Right forelimb (tissue), 1 donor: ENCODE measurements around the gene ARPC5.
"Not testable (repeated sequence)": the region's sequence is repeated elsewhere in the genome, so short reads cannot be mapped to it uniquely, and the experiment has no call there.

Experiments
- DNase-seq: peaks from one replicate; pipeline ENCODE4 v3.0.0-alpha.2; 2018

ARPC5 gene

GRCh38 chr1:183635606-183636333 lies at the start of gene ARPC5:
Gene ARPC5, minus strand, starts transcription at chr1:183635783. Its CDS starts 124 bp downstream, at chr1:183635659.
- DNase-seq: peak; percentile 98

GRCh38 chr1:183685112-183685713 lies 49.6 kb upstream of the ARPC5 start:
- DNase-seq: no peak

- not testable (repeated sequence) for DNase-seq
Observed at GRCh38 chr1:183679363-183679762, 43.8 kb upstream of the ARPC5 start.

DNA sequence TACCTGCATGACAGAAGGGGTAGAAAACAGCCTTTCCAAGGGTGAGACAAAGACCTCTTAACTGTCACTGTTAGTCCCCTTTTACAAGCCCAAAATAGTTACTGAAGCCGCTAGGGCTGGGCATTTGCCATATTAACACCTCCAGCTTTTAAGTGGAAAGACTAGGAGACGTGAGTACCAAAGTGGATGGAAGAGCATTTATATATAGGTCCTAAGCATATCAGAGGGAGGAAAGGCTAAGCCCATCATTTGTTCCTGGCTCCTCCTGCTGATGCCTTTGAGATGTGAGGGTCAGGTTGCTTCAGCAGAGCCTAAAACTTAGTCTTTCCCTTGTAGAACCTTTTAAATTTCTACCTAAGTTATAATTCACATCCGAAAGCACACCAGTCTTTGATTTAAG lies 43.2 kb upstream of the ARPC5 start:
- no peak for DNase-seq

DNA sequence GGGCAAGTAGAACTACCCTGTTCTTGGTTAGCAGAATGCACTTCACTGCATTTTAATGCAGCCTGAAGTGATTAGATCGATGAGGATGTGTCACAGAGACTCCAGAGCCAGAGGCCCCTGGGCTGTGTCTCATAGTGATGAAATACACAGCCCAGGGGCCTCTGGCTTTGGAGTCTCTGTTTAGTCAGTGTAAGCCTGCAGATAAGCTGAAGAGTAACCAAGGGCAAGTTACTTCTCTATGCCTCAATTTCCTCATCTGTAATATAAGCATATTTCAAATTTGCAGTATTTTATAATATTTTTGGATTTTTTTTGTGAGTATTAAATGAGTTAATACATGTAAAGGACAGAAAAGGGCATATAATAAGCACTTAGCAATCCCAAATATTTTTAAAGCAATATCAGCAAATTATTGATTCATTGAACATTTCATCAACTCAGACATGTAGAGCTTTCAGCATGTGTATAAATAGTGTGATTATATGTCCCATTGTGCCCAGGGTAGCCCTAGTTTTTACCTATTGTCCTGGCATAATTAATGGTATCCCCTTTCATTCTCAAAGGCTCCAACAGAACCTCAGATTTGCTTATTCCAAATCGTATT lies 41.1 kb upstream of the ARPC5 start:
- no peak for DNase-seq

GRCh38 chr1:183675883-183676585 lies 40.5 kb upstream of the ARPC5 start:
- DNase-seq: no peak

DNA sequence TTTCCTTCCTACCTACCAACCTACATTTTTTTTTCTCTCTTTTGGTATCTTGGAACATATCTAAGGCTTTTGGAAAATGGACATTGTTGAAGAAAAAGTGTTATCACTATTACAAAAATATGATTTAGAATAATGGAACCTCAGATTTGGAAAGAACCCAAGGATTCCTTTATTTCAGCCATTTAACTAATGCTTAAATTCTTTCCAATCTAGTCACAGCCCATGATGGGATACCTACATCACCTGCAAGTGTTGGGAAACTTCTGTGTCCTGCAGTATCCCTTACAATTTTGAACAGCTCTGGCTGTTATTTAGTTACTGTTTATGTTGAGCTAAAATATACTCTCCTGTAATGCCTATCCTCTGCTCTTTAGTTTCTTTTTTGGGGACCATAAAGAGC lies 39.8 kb upstream of the ARPC5 start:
- no peak for DNase-seq

DNA sequence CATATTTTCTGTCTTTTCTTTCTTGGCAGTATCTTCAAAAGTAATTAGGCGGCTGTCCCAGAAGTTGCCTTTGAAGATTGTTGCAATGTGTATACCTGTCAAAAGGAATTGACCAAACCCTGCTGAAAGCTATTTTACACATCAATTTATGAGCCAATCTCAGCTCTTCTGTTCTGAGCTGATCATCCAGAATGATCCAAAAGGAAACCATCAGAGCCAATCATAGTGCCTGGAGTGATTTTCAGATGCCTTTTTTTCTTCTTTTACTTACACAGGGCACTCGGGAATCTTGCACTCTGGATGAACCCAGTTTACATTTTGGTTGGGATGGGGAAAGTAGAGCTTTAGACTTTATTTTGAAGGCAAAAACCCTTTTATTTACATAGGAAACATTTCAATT lies 39.3 kb upstream of the ARPC5 start:
- no peak for DNase-seq

DNA sequence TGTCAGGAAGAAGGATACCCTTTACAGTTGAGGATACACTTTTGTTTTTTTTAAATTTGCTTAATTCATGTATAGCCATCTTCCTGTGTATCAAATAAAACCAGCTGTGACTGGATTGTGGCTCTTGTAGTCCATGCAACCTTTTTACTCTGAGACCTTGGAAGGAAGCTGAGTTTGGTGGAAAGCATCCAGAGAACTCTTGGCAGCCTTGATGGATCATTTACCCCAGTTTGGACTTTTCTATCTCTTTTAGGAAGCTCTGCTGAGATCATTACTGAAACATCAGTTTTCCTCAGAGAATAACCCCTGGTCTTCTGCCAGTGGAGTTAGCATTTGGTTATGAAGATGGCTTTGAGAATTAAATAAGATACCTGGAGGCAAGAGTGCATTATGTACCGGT lies 38.8 kb upstream of the ARPC5 start:
- peak; percentile 81 for DNase-seq

DNA sequence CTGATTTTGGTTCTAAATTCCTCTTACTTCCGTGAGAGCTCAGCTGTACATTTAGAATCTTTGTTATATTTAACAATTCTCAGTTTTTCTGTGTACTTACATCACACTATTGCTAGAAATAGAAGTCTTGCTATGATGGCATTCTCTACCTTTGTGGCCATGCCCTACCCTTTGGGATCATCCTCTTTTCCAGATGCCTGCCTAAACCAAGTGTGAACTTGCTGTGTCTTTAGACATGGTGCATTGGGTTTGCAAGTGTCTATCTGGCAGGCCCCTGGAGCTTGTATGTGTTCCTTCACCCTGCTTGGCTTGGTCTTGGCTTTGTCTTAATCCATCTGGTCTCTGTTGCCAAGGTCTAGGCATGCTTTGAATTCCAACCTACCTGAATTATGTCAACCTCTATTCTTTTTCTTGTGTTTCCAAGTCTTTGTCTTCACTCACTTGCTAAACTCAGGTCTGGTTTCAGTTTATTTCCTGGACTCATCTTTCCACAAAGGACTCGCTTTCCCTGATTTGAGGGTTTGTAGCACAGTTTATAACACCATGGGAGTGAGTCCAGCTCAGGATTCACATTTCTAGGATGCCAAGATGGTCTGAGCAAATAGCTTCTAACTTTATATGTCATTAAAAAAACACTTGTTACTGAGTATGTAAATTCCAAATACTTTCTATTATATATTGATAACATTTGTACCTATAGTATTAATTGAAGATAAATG lies 38.2 kb upstream of the ARPC5 start:
- DNase-seq: no peak

GRCh38 chr1:183670169-183670568 lies 34.6 kb upstream of the ARPC5 start:
- no peak for DNase-seq

DNA sequence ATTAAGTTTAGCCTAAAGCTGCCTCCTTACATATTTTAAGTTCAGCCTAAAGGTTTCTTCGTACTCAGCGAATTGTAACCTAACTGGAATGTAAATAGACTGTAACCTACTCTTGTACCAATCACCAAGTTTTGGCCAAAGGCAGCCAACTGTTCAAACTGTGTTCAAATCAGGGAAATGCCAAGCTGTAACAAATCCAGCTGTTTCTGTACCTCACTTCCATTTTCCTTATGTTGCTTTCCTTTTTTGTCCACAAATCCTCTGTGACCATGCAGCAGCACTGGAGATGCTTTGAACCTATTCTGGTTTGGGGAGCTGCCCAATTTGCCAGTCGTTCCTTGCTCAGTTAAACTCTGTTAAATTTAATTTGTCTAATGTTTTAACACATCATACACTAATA lies 20.8 kb upstream of the ARPC5 start:
- no peak for DNase-seq

DNA sequence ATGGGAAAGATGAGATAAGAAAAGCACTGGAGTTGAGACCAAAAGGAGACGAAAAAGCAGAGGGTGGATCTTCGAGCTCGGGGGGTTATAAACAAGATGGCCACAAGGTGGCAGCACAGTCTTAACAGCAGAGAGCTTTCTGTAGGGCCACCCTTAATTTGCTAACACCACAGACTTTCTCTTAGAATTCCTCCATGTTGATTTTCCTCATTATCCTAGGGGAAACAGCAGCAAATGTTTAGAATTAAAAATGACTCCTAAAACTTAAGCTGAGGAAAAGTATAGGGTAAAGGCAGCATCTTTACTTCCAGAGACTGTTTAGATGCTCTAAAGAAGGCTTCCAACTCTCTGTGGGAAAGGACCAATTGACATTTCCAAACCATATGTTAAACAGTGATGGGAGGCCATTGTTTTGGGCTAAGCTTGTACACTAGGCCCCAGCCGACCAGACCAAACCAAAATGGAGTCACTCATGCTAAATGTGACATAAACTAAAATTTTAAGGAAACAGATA lies 20.0 kb upstream of the ARPC5 start:
- DNase-seq: peak; percentile 85

DNA sequence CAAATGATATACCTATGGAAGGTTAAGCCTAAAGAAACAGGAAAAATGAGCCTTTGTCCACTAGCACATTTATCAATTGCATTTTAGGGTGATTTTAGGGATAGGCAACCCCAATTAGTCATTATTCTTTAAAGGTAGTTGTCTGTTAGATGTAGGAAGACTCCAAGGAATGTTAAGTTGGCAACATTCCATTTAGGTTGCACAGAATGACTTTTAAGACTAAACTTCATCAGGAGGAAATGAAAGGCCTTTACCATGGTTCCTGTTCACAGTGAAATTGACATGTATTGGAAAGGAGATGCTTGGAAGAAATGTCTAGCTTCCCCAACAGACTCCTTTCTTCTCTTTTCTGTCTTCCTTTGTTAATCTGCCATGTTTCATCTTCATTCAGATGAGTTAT lies 19.1 kb upstream of the ARPC5 start:
- DNase-seq: no peak

GRCh38 chr1:183653876-183654451 lies 18.4 kb upstream of the ARPC5 start:
- DNase-seq: no peak

DNA sequence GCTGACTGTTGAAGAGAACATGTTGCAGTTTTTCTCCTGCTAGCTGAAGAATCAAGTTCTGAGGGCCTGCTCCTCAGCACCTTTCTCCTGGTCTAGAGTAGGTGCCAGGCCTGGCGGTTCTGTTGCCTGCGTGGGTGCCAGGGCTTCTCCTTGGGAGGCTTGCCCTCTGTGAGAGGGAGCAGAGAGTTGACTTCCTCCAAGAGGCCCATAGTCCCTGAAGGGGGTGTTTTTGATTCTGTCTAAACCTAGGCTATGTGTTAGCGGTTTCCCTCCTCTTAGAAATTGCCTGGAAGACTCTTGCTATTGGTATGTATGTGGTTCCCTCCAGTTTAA lies 17.8 kb upstream of the ARPC5 start:
- no peak for DNase-seq

DNA sequence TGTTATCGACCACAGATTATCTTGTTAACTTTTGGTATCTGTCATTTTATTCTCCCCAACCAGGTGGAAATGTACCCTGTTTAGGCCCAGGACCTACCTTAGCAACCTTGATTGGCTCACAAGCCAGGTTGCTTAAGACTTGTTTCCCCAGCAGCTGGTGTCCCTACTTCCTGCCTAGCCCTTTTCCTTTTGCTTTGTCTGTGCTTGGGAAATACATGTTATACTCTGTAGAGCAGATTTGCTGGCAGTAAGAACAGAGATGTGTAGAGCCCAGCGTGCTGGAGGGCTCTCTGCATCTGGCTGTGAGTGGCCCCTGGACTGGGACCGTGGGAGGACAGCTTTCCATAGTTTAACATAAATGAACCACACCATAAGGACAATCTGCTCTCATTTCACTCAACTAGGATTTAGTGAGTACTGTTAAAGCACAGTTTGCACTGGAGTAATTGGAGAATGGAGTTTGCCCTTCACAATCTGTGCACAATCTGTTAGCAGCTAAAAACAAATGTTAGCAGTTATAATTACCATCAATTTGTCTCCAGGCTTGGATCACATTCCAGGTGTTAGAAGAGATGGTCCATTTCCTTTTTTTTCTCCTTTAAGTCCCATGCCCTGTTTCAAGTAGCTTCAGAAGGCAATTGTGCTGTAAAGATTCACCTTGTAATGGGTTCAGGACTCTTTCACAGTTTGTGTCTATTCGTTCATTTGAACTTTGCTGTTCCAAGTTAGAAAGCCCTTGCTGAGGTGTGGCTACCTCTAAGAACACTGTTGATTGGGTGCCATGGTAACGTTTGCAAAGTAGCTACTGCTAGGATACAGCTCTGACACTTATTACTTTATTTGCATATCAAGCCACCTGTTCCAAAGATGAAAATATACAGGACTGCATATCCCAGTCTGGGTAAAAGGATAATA lies 17.2 kb upstream of the ARPC5 start, which contains the start of gene APOBEC4:
Gene APOBEC4 (minus strand): TSS at position 770 of the 915 bp plus-strand sequence. CDS start 4,535 bp downstream, outside the sequence.
- no peak for DNase-seq

DNA sequence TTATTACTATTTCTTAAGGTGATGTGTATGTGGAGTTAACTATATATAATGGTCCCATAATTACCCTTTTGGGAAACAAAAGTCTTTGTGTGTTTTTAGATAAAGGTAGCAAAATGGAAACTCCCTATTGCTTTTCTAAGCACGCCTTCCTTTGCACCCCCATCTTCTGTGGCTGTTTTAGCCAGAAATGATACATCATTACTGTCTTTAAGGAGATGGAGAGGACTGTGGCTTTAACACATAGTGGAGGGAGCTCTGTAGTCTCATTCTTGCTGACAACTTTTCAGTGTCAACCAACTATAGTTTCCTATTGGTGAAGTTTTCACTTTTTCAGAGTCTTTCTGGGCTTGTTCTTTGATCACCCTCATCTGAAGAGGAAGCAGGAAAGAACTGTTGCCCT lies 16.5 kb upstream of the ARPC5 start:
- no peak for DNase-seq

DNA sequence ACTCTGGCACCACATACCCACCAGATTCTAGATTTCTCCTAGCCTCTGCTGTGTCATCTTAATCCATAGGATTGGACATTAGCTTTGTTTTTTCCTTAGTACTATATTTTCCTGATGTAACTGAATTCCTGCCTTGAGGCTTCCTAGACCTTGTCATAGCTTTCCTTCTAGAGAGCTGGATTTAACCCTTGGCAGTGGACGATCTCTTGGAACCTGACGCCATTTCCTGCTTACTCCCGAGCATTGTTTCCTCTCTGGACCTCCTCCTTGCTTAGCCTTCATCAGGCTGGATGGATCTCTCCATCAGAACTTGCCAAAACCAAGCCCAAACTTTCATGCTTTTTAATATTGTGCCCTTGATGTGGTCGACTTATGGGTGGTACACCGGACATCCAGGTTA lies 16.0 kb upstream of the ARPC5 start:
- no peak for DNase-seq

- DNase-seq: no peak
Observed at GRCh38 chr1:183648042-183648441, 12.5 kb upstream of the ARPC5 start.

- DNase-seq: no peak
Observed at GRCh38 chr1:183646776-183647175, 11.2 kb upstream of the ARPC5 start.
